ENCODE results near the gene RASD2. TPM values are rescaled to one million over a fixed set of nuclear protein-coding genes. Genes with fewer than 3 reads are reported as not detected.

RASD2 gene
- total and polyA plus RNA-seq, 2 donors (not counting 1 experiment from before 2014, with no cell fraction given) = under 0.01 to 0.01 TPM

DNA sequence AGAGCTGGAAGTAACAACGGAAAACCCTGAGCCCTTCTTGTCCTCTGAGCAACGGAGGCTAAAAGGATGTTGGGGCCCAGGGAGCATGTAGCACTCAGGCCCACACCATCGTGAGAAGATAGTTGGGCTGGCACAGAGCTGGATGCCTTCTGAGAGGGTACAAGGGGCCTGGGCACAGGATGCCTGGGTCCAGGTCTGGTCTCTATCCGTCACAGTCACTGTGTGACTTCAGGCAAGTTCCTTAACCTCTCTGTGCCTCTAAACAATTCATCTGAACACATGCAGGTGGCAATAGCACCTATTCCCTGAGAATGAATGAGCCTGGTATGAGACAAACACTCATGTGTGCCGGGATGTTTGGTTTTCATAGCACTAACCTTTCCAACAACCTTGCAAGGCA is 47.3 kb downstream of the RASD2 start:
- Histone ChIP-seq H4K20me1 (ENCODE audit: control insufficient read depth, extremely low read depth, insufficient read depth, low read length) (no peaks in the 10 kb centered on the region), H3K9ac (ENCODE audit: insufficient read depth, low read length) (no peak overlapping the region), H3K27me3 (ENCODE audit: control insufficient read depth, insufficient read depth, low read length) (peaks cover 6% of the 10 kb centered on the region), H3K4me1 (ENCODE audit: control insufficient read depth, extremely low read depth, insufficient read depth, low read length) (no peaks in the 10 kb centered on the region), H3K9me3 (ENCODE audit: control insufficient read depth, insufficient read depth, low read depth, low read length) (no peaks in the 10 kb centered on the region), H3K4me2 (ENCODE audit: extremely low read depth, insufficient read depth, low read length) (no peak overlapping the region), H3K4me3 (replicated peaks in 1 of 4; ENCODE audit: control extremely low read depth in 1 of 4, insufficient read depth in 1 of 4, low read depth in 3 of 4, low read length in 4 of 4) (no peak overlapping the region), H3K79me2 (ENCODE audit: control insufficient read depth, insufficient read depth, low read length) (no peaks in the 10 kb centered on the region), H2AFZ (ENCODE audit: low read length) (no peak overlapping the region), H3K27ac (ENCODE audit: insufficient read depth, low read length) (no peak overlapping the region), H3K36me3 (ENCODE audit: control insufficient read depth, insufficient read depth, low read length) (no peaks in the 10 kb centered on the region)
- TF ChIP-seq EZH2 (IDR thresholded peaks at IDR 0.05; ENCODE audit: low read length, missing control alignments) = no peak
- TF ChIP-seq, protein P1, sequence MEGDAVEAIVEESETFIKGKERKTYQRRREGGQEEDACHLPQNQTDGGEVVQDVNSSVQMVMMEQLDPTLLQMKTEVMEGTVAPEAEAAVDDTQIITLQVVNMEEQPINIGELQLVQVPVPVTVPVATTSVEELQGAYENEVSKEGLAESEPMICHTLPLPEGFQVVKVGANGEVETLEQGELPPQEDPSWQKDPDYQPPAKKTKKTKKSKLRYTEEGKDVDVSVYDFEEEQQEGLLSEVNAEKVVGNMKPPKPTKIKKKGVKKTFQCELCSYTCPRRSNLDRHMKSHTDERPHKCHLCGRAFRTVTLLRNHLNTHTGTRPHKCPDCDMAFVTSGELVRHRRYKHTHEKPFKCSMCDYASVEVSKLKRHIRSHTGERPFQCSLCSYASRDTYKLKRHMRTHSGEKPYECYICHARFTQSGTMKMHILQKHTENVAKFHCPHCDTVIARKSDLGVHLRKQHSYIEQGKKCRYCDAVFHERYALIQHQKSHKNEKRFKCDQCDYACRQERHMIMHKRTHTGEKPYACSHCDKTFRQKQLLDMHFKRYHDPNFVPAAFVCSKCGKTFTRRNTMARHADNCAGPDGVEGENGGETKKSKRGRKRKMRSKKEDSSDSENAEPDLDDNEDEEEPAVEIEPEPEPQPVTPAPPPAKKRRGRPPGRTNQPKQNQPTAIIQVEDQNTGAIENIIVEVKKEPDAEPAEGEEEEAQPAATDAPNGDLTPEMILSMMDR (conservative IDR thresholded peaks at IDR 0.05 in 1 of 2, IDR thresholded peaks at IDR 0.05 in 1 of 2; ENCODE audit: low read depth in 1 of 2, low read length in 2 of 2) = no peak
- no peak for DNase-seq (ENCODE audit: low read depth in 2 of 2)

DNA sequence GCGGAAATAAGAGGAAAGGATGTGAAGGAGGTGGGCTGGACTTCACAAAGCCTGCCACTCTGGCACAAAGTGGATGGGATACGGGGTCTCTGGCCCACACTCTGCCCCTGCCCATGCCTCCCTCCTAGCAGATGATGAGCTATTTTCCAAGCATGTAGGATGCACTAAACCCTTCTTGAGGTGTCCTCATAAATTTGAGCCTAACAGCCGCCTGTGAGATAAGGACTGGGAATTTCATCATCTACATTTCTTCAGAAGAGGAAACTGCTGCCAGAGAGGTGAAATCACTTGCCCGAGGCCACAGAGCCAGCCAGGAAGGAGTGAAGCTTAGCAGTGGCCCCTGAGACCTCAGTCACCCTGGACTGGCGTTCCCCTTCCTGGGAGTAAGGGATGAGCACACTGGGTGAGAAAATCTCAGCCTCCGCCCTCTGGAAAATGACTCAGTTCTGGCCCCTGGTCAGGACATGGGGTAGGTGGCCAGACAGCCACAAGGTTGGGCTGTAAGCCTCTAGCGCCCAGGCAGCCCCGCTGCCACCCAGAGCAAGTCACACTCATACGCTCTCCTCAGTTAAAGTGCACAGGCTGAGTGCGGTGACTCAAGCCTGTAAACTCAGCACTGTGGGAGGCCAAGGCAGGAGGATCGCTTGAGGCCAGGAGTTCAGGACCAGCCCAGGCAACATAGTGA is 48.6 kb downstream of the RASD2 start:
- H3K27me3 ChIP-seq (ENCODE audit: control insufficient read depth, insufficient read depth, low read length) = peaks cover 6% of the 10 kb centered on the region
- TF ChIP-seq, protein P1 (conservative IDR thresholded peaks at IDR 0.05 in 1 of 2, IDR thresholded peaks at IDR 0.05 in 1 of 2; ENCODE audit: low read depth in 1 of 2, low read length in 2 of 2) = no peak
- TF ChIP-seq EZH2 (IDR thresholded peaks at IDR 0.05; ENCODE audit: low read length, missing control alignments) = no peak
- no peak overlapping the region for H2AFZ ChIP-seq (ENCODE audit: low read length)
- H4K20me1 ChIP-seq (ENCODE audit: control insufficient read depth, extremely low read depth, insufficient read depth, low read length) = no peaks in the 10 kb centered on the region
- H3K4me2 ChIP-seq (ENCODE audit: extremely low read depth, insufficient read depth, low read length) = no peak overlapping the region
- H3K4me3 ChIP-seq (replicated peaks in 1 of 4; ENCODE audit: control extremely low read depth in 1 of 4, insufficient read depth in 1 of 4, low read depth in 3 of 4, low read length in 4 of 4) = no peak overlapping the region
- no peaks in the 10 kb centered on the region for H3K9me3 ChIP-seq (ENCODE audit: control insufficient read depth, insufficient read depth, low read depth, low read length)
- no peaks in the 10 kb centered on the region for H3K36me3 ChIP-seq (ENCODE audit: control insufficient read depth, insufficient read depth, low read length)
- H3K9ac ChIP-seq (ENCODE audit: insufficient read depth, low read length) = no peak overlapping the region
- no peaks in the 10 kb centered on the region for H3K79me2 ChIP-seq (ENCODE audit: control insufficient read depth, insufficient read depth, low read length)
- H3K4me1 ChIP-seq (ENCODE audit: control insufficient read depth, extremely low read depth, insufficient read depth, low read length) = no peaks in the 10 kb centered on the region
- no peak overlapping the region for H3K27ac ChIP-seq (ENCODE audit: insufficient read depth, low read length)
- peak; percentile 43 to 79 for DNase-seq (ENCODE audit: low read depth in 2 of 2)

DNA sequence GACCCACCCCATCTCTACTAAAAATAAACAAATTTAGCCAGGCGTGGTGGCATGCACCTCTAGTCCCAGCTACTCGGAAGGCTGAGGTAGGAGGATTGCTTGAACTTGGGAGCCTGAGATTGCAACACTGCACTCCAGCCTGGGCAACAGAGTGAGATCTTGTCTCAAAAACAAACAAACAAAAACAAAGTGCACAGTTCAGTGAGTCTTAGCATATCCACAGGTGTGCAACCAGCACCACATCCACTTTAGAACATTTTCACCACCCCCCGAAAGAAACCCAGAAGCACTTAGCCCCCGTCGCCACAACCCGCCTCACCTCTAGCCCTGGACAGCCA is 49.1 kb downstream of the RASD2 start:
- H3K27ac ChIP-seq (ENCODE audit: insufficient read depth, low read length) = no peak overlapping the region
- no peak overlapping the region for H3K4me3 ChIP-seq (replicated peaks in 1 of 4; ENCODE audit: control extremely low read depth in 1 of 4, insufficient read depth in 1 of 4, low read depth in 3 of 4, low read length in 4 of 4)
- H3K9ac ChIP-seq (ENCODE audit: insufficient read depth, low read length) = no peak overlapping the region
- H2AFZ ChIP-seq (ENCODE audit: low read length) = no peak overlapping the region
- no peaks in the 10 kb centered on the region for H3K9me3 ChIP-seq (ENCODE audit: control insufficient read depth, insufficient read depth, low read depth, low read length)
- H3K4me1 ChIP-seq (ENCODE audit: control insufficient read depth, extremely low read depth, insufficient read depth, low read length) = no peaks in the 10 kb centered on the region
- peaks cover 6% of the 10 kb centered on the region for H3K27me3 ChIP-seq (ENCODE audit: control insufficient read depth, insufficient read depth, low read length)
- H4K20me1 ChIP-seq (ENCODE audit: control insufficient read depth, extremely low read depth, insufficient read depth, low read length) = no peaks in the 10 kb centered on the region
- no peak overlapping the region for H3K4me2 ChIP-seq (ENCODE audit: extremely low read depth, insufficient read depth, low read length)
- H3K36me3 ChIP-seq (ENCODE audit: control insufficient read depth, insufficient read depth, low read length) = no peaks in the 10 kb centered on the region
- no peak for DNase-seq (ENCODE audit: low read depth in 2 of 2)
- TF ChIP-seq, protein P1 (conservative IDR thresholded peaks at IDR 0.05 in 1 of 2, IDR thresholded peaks at IDR 0.05 in 1 of 2; ENCODE audit: low read depth in 1 of 2, low read length in 2 of 2) = no peak
- TF ChIP-seq EZH2 (IDR thresholded peaks at IDR 0.05; ENCODE audit: low read length, missing control alignments) = no peak
- H3K79me2 ChIP-seq (ENCODE audit: control insufficient read depth, insufficient read depth, low read length) = no peaks in the 10 kb centered on the region

All from fibroblast of lung (primary cell).